Gastroesophageal sphincter (tissue), 4 donors: ENCODE measurements around the gene RBP5. TPM values are rescaled to one million over a fixed set of nuclear protein-coding genes. Genes with fewer than 3 reads are reported as not detected.

Source experiments
- ATAC-seq: fragments of 150-250 bp; one replicate; pipeline ENCODE4 v1.9.1; 2016; ENCODE audit warnings: mild to moderate bottlenecking, moderate library complexity
- H3K27ac ChIP-seq, 4 donors: fragments of 200-600 bp; sonication (generic) in 3 of 4; 1 replicate in 3 of 4; 2 replicates in 1 of 4; pipeline ENCODE4 v1.5.1; 2016 to 2019
- H3K27me3 ChIP-seq: fragments of 200-600 bp; sonication (generic); one replicate; pipeline ENCODE4 v1.5.1; 2019
- H3K36me3 ChIP-seq, 2 donors: fragments of 200-600 bp; sonication (generic); one replicate each; pipeline ENCODE4 v1.5.1; 2019; ENCODE audit warnings: control low read depth in 1 of 2
- H3K4me1 ChIP-seq, 3 donors: fragments of 200-600 bp; sonication (generic); 1 replicate in 2 of 3; 2 replicates in 1 of 3; pipeline ENCODE4 v1.5.1; 2016 to 2019; ENCODE audit warnings: control low read depth in 2 of 3
- H3K4me3 ChIP-seq, 2 donors: fragments of 200-600 bp; sonication (generic); one replicate each; pipeline ENCODE4 v1.5.1; 2019; ENCODE audit warnings: mild to moderate bottlenecking in 1 of 2, moderate library complexity in 1 of 2
- H3K9me3 ChIP-seq, 3 donors: fragments of 200-600 bp; sonication (generic); one replicate each; pipeline ENCODE4 v1.5.1; 2017 to 2019; ENCODE audit warnings: control low read depth in 2 of 3
- CTCF ChIP-seq, 4 experiments: fragments of 200-600 bp in 2 of 4; fragments of 450-650 bp in 2 of 4; sonication (generic) in 1 of 4; IDR thresholded peaks; one replicate each; pipeline ENCODE4 v1.5.1; 2017 to 2019; ENCODE audit warnings: antibody characterized with exemption in 4 of 4, mild to moderate bottlenecking in 2 of 4, moderate library complexity in 2 of 4
- EP300 ChIP-seq: sonication (generic); formaldehyde crosslinking; IDR thresholded peaks from one replicate; pipeline ENCODE4 v1.6.1; 2017; ENCODE audit warnings: antibody characterized with exemption, mild to moderate bottlenecking
- POLR2A ChIP-seq, 2 donors: fragments of 450-650 bp; IDR thresholded peaks; one replicate each; pipeline ENCODE4 v1.6.1; 2017; ENCODE audit warnings: antibody characterized with exemption in 2 of 2, mild to moderate bottlenecking in 2 of 2, moderate library complexity in 1 of 2
- POLR2AphosphoS5 ChIP-seq: sonication (generic); formaldehyde crosslinking; IDR thresholded peaks from one replicate; pipeline ENCODE4 v1.6.1; 2017; ENCODE audit warnings: antibody characterized with exemption
- whole genome bisulfite sequencing, 2 donors: methylation state at CpG; one replicate each; pipeline ENCODE4 v1.1.5; 2018; ENCODE audit warnings: low coverage in 1 of 2; 5-methylcytosine and 5-hydroxymethylcytosine counted together
- total RNA-seq, 4 donors: library from RNA; depleted of rRNA; stranded (reverse); fragments of >200 nt; gene quantifications; one replicate each; pipeline ENCODE4 v1.1.0, GENCODE V29; 2016

Gene RBP5
- 1 to 10 TPM in 1 of 4 donors, under 1 TPM in 1, not detected in 2; 0.58 to 1.1 TPM for total RNA-seq

GRCh38 chr12:7128681-7129286 is at the start of gene RBP5:
TSS of gene RBP5 (minus strand) at chr12:7128889. CDS start at chr12:7128775, 114 bp downstream.
- no peak for TF ChIP-seq EP300
- H3K9me3 ChIP-seq: no peaks in the 10 kb centered on the region
- ATAC-seq: no peak
- H3K27ac ChIP-seq: peak within 1 kb of the TSS in 3 of 4 donors; percentile 72 to 87 (median 76)
- peak within 1 kb of the TSS; percentile 38 to 65 for H3K4me3 ChIP-seq
- H3K27me3 ChIP-seq: no peaks in the 10 kb centered on the region
- peaks cover 0 to 35% (median 17%) of the 10 kb centered on the region in 3 donors for H3K4me1 ChIP-seq
- peaks cover 0 to 6% of the 10 kb centered on the region in 2 donors for H3K36me3 ChIP-seq
- 30 to 50% methylated on average over 2 to 3 of the region's 7 CpGs for WGBS, 2 donors

GRCh38 chr12:7178481-7178880 is 49.8 kb upstream of the RBP5 start:
- Histone ChIP-seq H3K9me3 (no peaks in the 10 kb centered on the region), H3K4me1 (no peaks in the 10 kb centered on the region), H3K36me3 (no peaks in the 10 kb centered on the region), H3K4me3 (no peak overlapping the region), H3K27ac (no peak overlapping the region), H3K27me3 (peaks cover 39% of the 10 kb centered on the region)
- ATAC-seq: no peak
- no peak for TF ChIP-seq CTCF (IDR thresholded peaks at IDR 0.05)
- TF ChIP-seq EP300: no peak
- no peak for TF ChIP-seq POLR2AphosphoS5
- no peak for TF ChIP-seq POLR2A (IDR thresholded peaks at IDR 0.05)
- 80% methylated on average over 1 of the region's 2 CpGs; no CpG with 5 or more reads in 1 of the 2 donors for WGBS, 2 donors

GRCh38 chr12:7176595-7176994 is 47.9 kb upstream of the RBP5 start:
- WGBS, 2 donors: 48 to 71% methylated on average over 2 of the region's 2 CpGs
- no peak for TF ChIP-seq CTCF (IDR thresholded peaks at IDR 0.05)
- no peak for TF ChIP-seq POLR2A (IDR thresholded peaks at IDR 0.05)
- no peak for TF ChIP-seq EP300
- TF ChIP-seq POLR2AphosphoS5: no peak
- H3K27me3 ChIP-seq: peaks cover 39% of the 10 kb centered on the region

GRCh38 chr12:7175493-7175892 is 46.8 kb upstream of the RBP5 start:
- no peak for ATAC-seq
- Histone ChIP-seq H3K4me1 (no peaks in the 10 kb centered on the region), H3K4me3 (no peak overlapping the region), H3K9me3 (no peaks in the 10 kb centered on the region), H3K36me3 (no peaks in the 10 kb centered on the region), H3K27me3 (peaks cover 39% of the 10 kb centered on the region), H3K27ac (no peak overlapping the region)
- TF ChIP-seq POLR2AphosphoS5 (no peak), EP300 (no peak), CTCF (IDR thresholded peaks at IDR 0.05) (no peak), POLR2A (IDR thresholded peaks at IDR 0.05) (no peak)

More at GRCh38 chr12:7176595-7176994, 47.9 kb upstream of the RBP5 start:
- no peak for ATAC-seq
- H3K4me3 ChIP-seq: no peak overlapping the region
- H3K36me3 ChIP-seq: no peaks in the 10 kb centered on the region
- H3K9me3 ChIP-seq: no peaks in the 10 kb centered on the region
- no peaks in the 10 kb centered on the region for H3K4me1 ChIP-seq
- no peak overlapping the region for H3K27ac ChIP-seq

GRCh38 chr12:7171854-7172253 is 43.2 kb upstream of the RBP5 start:
- TF ChIP-seq CTCF (IDR thresholded peaks at IDR 0.05): no peak
- TF ChIP-seq POLR2A (IDR thresholded peaks at IDR 0.05): no peak
- 57 to 65% methylated on average over 1 of the region's 1 CpG for whole genome bisulfite sequencing, 2 donors
- no peak overlapping the region for H3K27ac ChIP-seq
- H3K27me3 ChIP-seq: peaks cover 20% of the 10 kb centered on the region
- H3K4me1 ChIP-seq: no peaks in the 10 kb centered on the region
- ATAC-seq: no peak
- no peak overlapping the region for H3K4me3 ChIP-seq
- H3K36me3 ChIP-seq: no peaks in the 10 kb centered on the region
- peaks cover 0 to 12% (median 0%) of the 10 kb centered on the region in 3 donors for H3K9me3 ChIP-seq
